K562 (cell line): ENCODE results near the gene RALA. TPM values are rescaled to one million over a fixed set of nuclear protein-coding genes. Genes with fewer than 3 reads are reported as not detected.
A peak's percentile ranks its signal among the peaks of the same experiment; 100 is the strongest.

Source experiments
- ATF7 ChIP-seq: fragments of 450-650 bp; IDR thresholded peaks from 2 replicates; pipeline ENCODE4 v1.7.1; 2014; ENCODE audit warnings: mild to moderate bottlenecking, moderate library complexity
- CBX1 ChIP-seq: sonication (generic); IDR thresholded peaks from 2 replicates; pipeline ENCODE4 v1.6.1; 2016; ENCODE audit warnings: antibody characterized with exemption, low read depth, mild to moderate bottlenecking
- CEBPB ChIP-seq: fragments of 450-650 bp; IDR thresholded peaks from 2 replicates; pipeline ENCODE4 v1.6.1; 2016; ENCODE audit warnings: missing genetic modification characterization, missing compliant biosample characterization
- HDAC1 ChIP-seq, 2 experiments: fragments of 450-650 bp; IDR thresholded peaks; 2 replicates each; pipeline ENCODE4 v1.6.1; 2016 to 2017; ENCODE audit warnings: inconsistent platforms in 1 of 2, mild to moderate bottlenecking in 1 of 2, moderate library complexity in 1 of 2
- HDAC3 ChIP-seq: fragments of 450-650 bp; IDR thresholded peaks from 2 replicates; pipeline ENCODE4 v1.6.1; 2018; ENCODE audit warnings: borderline replicate concordance, mild to moderate bottlenecking, moderate library complexity; ENCODE audit not compliant: partially characterized antibody
- HLTF ChIP-seq: fragments of 450-650 bp; IDR thresholded peaks from 2 replicates; pipeline ENCODE4 v1.6.1; 2016
- HNRNPLL ChIP-seq: fragments of 200-400 bp; formaldehyde crosslinking; IDR thresholded peaks from 2 replicates; pipeline ENCODE4 v1.6.1; 2017; ENCODE audit warnings: low read length, low read depth, mild to moderate bottlenecking; ENCODE audit not compliant: poor library complexity, severe bottlenecking
- MCM7 ChIP-seq, 2 experiments: fragments of 450-650 bp; IDR thresholded peaks; 2 replicates each; pipeline ENCODE4 v1.6.1; 2016 to 2018
- NCOA4 ChIP-seq: fragments of 450-650 bp; IDR thresholded peaks from 2 replicates; pipeline ENCODE4 v1.6.1; 2018; ENCODE audit warnings: mild to moderate bottlenecking; ENCODE audit not compliant: partially characterized antibody
- NFIC ChIP-seq: fragments of 450-650 bp; IDR thresholded peaks from 2 replicates; pipeline ENCODE4 v1.6.1; 2017; ENCODE audit warnings: mild to moderate bottlenecking, inconsistent platforms
- NFRKB ChIP-seq: fragments of 450-650 bp; IDR thresholded peaks from 2 replicates; pipeline ENCODE4 v1.6.1; 2016; ENCODE audit warnings: low read depth
- NONO ChIP-seq, 2 experiments: fragments of 200-400 bp in 1 of 2; fragments of 450-650 bp in 1 of 2; formaldehyde crosslinking in 1 of 2; IDR thresholded peaks; 2 replicates each; pipeline ENCODE4 v1.6.1; 2017; ENCODE audit warnings: low read depth in 2 of 2, mild to moderate bottlenecking in 2 of 2, moderate library complexity in 2 of 2, low read length in 1 of 2
- POLR2B ChIP-seq: fragments of 450-650 bp; IDR thresholded peaks from 2 replicates; pipeline ENCODE4 v1.6.1; 2018; ENCODE audit warnings: low read depth; ENCODE audit not compliant: partially characterized antibody
- POU5F1 ChIP-seq: fragments of 150-350 bp; IDR thresholded peaks from 2 replicates; pipeline ENCODE4 v1.6.1; 2014; ENCODE audit warnings: borderline replicate concordance, low read length, low read depth, mild to moderate bottlenecking; ENCODE audit not compliant: partially characterized antibody
- RCOR1 ChIP-seq, 2 experiments: IDR thresholded peaks; 2 replicates each; pipeline ENCODE4 v1.6.1; 2012; ENCODE audit warnings: low read depth in 2 of 2, low read length in 2 of 2, borderline replicate concordance in 1 of 2, improper control_type of control experiment in 1 of 2
- TAF9B ChIP-seq: fragments of 450-650 bp; IDR thresholded peaks from 2 replicates; pipeline ENCODE4 v1.6.1; 2018; ENCODE audit warnings: mild to moderate bottlenecking; ENCODE audit not compliant: partially characterized antibody
- U2AF2 ChIP-seq: fragments of 200-400 bp; formaldehyde crosslinking; optimal IDR thresholded peaks from 2 replicates; pipeline ENCODE3; 2017; ENCODE audit warnings: low read depth, mild to moderate bottlenecking, low read length
- YBX1 ChIP-seq: fragments of 450-650 bp; IDR thresholded peaks from 2 replicates; pipeline ENCODE4 v1.7.1; 2016; ENCODE audit warnings: mild to moderate bottlenecking
- ZBTB1 ChIP-seq: sonication (generic); formaldehyde crosslinking; IDR thresholded peaks from 2 replicates; pipeline ENCODE4 v1.8.1; 2023; ENCODE audit warnings: missing genetic modification reagents, low read depth, mild to moderate bottlenecking, borderline replicate concordance
- ZNF785 ChIP-seq: fragments of 250-450 bp; sonication (Bioruptor Pico); IDR thresholded peaks from 2 replicates; pipeline ENCODE4 v1.4.0; 2020; ENCODE audit warnings: mild to moderate bottlenecking
- polyA plus RNA-seq, 8 experiments: library from polyadenylated mRNA; depleted of rRNA in 4 of 8; stranded (reverse) in 5 of 8; unstranded in 3 of 8; fragments of >200 nt; fragmentation: Nextera tagmentation in 2 of 8; fragmentation: Illumina TruSeq in 1 of 8; extraction: Ambion mirVana in 2 of 8; extraction: Trizol in 1 of 8; gene quantifications; 2 replicates each; pipeline versions ENCODE4 v1.2.1 to v1.2.3, GENCODE V29; 2011 to 2014; ENCODE audit warnings: inconsistent platforms in 1 of 8, missing spikeins in 1 of 8
- total RNA-seq, 7 experiments: library from RNA; depleted of rRNA in 6 of 7; stranded (reverse); fragments of >200 nt in 6 of 7; fragmentation: Illumina TruSeq in 2 of 7; extraction: Trizol in 2 of 7; gene quantifications; 2 replicates each; pipeline versions ENCODE4 v1.2.1 to v1.2.3, GENCODE V29; 2011 to 2021; ENCODE audit warnings: low replicate concordance in 1 of 7
- TF ChIP-seq, protein P1 (sequence below): fragments of 450-650 bp; formaldehyde crosslinking; IDR thresholded peaks from 2 replicates; pipeline ENCODE4 v1.4.0; 2020; ENCODE audit warnings: mild to moderate bottlenecking, moderate library complexity
- TF ChIP-seq, protein P2 (sequence below): fragments of 450-650 bp; formaldehyde crosslinking; IDR thresholded peaks from 2 replicates; pipeline ENCODE4 v1.4.0; 2022; ENCODE audit warnings: mild to moderate bottlenecking, moderate library complexity
- TF ChIP-seq, protein P3 (sequence below): sonication (generic); formaldehyde crosslinking; IDR thresholded peaks from 2 replicates; pipeline ENCODE4 v1.8.1; 2023; ENCODE audit warnings: mild to moderate bottlenecking, missing genetic modification reagents, moderate library complexity
- TF ChIP-seq, protein P4 (sequence below), 2 experiments: IDR thresholded peaks; 2 replicates each; pipeline ENCODE4 v1.6.1; 2012; ENCODE audit warnings: improper control_type of control experiment in 2 of 2, low read depth in 2 of 2, low read length in 2 of 2, borderline replicate concordance in 1 of 2

Gene RALA
- total and polyA plus RNA-seq, 9 of the 15 experiments (the other 6 are each of a cell fraction or from before 2014, with no cell fraction given): 7.2 to 28.0 (median 25.7) TPM

DNA sequence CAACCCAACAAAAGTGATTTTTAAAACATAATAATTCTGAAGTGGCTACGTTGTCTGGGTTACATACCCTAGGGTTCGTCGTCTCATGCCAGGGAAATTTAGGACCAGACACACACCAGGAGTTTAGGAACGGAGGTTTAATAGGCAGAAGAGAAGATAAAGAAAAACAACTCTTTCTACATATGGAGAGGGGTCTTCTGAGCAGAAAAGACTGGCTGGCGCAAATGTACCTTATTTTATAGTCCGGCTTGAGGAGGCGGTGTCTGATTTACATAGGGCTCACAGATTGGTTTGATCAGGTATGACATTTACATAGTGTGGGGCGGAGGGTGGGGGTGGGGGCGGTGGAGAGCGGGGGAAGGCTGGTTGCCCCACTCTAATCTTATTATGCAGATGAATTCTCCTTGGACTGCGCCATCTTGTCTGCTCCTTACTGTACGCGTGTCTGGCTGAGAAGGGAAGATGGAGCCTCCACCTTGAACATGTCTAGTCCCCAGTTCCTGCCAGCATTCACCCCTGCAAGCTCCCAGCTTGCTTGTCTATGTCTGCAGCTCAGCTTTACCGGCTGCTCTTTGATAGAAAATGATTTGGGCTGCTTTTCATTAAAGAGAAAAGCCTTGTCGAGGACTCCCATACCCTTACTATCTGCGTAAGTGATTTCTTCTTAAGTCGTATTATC lies 98.7 kb downstream of the RALA start (continued):
- TF ChIP-seq ZBTB1: no peak
- TF ChIP-seq NFIC: peak; percentile 50
- no peak for TF ChIP-seq HDAC1 (IDR thresholded peaks at IDR 0.05)
- TF ChIP-seq NONO (IDR thresholded peaks at IDR 0.05; ENCODE audit: low read depth in 2 of 2, low read length in 1 of 2): no peak
- peak; percentile 42 for TF ChIP-seq HDAC3
- TF ChIP-seq, protein P1, sequence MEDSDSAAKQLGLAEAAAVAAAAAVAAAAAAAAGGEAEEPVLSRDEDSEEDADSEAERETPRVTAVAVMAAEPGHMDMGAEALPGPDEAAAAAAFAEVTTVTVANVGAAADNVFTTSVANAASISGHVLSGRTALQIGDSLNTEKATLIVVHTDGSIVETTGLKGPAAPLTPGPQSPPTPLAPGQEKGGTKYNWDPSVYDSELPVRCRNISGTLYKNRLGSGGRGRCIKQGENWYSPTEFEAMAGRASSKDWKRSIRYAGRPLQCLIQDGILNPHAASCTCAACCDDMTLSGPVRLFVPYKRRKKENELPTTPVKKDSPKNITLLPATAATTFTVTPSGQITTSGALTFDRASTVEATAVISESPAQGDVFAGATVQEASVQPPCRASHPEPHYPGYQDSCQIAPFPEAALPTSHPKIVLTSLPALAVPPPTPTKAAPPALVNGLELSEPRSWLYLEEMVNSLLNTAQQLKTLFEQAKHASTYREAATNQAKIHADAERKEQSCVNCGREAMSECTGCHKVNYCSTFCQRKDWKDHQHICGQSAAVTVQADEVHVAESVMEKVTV (CRISPR knock-in tag): no peak
- TF ChIP-seq, protein P2, sequence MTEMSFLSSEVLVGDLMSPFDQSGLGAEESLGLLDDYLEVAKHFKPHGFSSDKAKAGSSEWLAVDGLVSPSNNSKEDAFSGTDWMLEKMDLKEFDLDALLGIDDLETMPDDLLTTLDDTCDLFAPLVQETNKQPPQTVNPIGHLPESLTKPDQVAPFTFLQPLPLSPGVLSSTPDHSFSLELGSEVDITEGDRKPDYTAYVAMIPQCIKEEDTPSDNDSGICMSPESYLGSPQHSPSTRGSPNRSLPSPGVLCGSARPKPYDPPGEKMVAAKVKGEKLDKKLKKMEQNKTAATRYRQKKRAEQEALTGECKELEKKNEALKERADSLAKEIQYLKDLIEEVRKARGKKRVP (CRISPR knock-in tag): no peak
- peak; percentile 50 for TF ChIP-seq NCOA4
- TF ChIP-seq HLTF: no peak
- TF ChIP-seq TAF9B: peak; percentile 66
- no peak for TF ChIP-seq MCM7 (IDR thresholded peaks at IDR 0.05)
- peak in 1 of 2 experiments; percentile 10; a peak in 1 of 4 replicates for TF ChIP-seq RCOR1 (IDR thresholded peaks at IDR 0.05; ENCODE audit: borderline replicate concordance in 1 of 2, low read depth in 2 of 2, low read length in 2 of 2)
- no peak for TF ChIP-seq CEBPB
- TF ChIP-seq ATF7: peak; percentile 25; the same call in 1 of the 2 replicates
- TF ChIP-seq, protein P3, sequence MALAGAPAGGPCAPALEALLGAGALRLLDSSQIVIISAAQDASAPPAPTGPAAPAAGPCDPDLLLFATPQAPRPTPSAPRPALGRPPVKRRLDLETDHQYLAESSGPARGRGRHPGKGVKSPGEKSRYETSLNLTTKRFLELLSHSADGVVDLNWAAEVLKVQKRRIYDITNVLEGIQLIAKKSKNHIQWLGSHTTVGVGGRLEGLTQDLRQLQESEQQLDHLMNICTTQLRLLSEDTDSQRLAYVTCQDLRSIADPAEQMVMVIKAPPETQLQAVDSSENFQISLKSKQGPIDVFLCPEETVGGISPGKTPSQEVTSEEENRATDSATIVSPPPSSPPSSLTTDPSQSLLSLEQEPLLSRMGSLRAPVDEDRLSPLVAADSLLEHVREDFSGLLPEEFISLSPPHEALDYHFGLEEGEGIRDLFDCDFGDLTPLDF (CRISPR knock-in tag): no peak
- TF ChIP-seq NFRKB: peak; percentile 86
- TF ChIP-seq, protein P4, sequence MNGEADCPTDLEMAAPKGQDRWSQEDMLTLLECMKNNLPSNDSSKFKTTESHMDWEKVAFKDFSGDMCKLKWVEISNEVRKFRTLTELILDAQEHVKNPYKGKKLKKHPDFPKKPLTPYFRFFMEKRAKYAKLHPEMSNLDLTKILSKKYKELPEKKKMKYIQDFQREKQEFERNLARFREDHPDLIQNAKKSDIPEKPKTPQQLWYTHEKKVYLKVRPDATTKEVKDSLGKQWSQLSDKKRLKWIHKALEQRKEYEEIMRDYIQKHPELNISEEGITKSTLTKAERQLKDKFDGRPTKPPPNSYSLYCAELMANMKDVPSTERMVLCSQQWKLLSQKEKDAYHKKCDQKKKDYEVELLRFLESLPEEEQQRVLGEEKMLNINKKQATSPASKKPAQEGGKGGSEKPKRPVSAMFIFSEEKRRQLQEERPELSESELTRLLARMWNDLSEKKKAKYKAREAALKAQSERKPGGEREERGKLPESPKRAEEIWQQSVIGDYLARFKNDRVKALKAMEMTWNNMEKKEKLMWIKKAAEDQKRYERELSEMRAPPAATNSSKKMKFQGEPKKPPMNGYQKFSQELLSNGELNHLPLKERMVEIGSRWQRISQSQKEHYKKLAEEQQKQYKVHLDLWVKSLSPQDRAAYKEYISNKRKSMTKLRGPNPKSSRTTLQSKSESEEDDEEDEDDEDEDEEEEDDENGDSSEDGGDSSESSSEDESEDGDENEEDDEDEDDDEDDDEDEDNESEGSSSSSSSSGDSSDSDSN (IDR thresholded peaks at IDR 0.05; ENCODE audit: borderline replicate concordance in 1 of 2, low read depth in 2 of 2, low read length in 2 of 2): no peak
- no peak for TF ChIP-seq CBX1
- TF ChIP-seq POLR2B: peak; percentile 96
- TF ChIP-seq YBX1: no peak
- no peak for TF ChIP-seq U2AF2
- TF ChIP-seq POU5F1: no peak
- no peak for TF ChIP-seq ZNF785
- no peak for TF ChIP-seq HNRNPLL
